A549 (cell line): ENCODE measurements around the gene NALCN.

ENCODE experiments used
- BHLHE40 ChIP-seq: IDR thresholded peaks from 2 replicates; pipeline ENCODE4 v1.6.1; 2012; ENCODE audit warnings: low read depth, low read length, inconsistent platforms
- MAZ ChIP-seq: fragments of 150-350 bp; IDR thresholded peaks from 2 replicates; pipeline ENCODE4 v1.6.1; 2014; ENCODE audit warnings: antibody characterized with exemption, low read depth, low read length, borderline replicate concordance
- NR3C1 ChIP-seq: fragments of >200 bp; sonication (Bioruptor Twin); formaldehyde crosslinking; IDR thresholded peaks from 3 replicates; pipeline ENCODE4 v1.6.1; 2017
- POLR2A ChIP-seq: IDR thresholded peaks from 2 replicates; pipeline ENCODE4 v1.6.1; 2012; ENCODE audit warnings: mild to moderate bottlenecking, low read length
- POLR2AphosphoS2 ChIP-seq: conservative IDR thresholded peaks from 2 replicates; pipeline ENCODE4 v1.6.1; 2012; ENCODE audit warnings: low read length, improper control_type of control experiment, inconsistent platforms
- RARB ChIP-seq: fragments of 250-450 bp; sonication (Bioruptor Pico); IDR thresholded peaks from 2 replicates; pipeline ENCODE4 v1.8.0; 2021; ENCODE audit warnings: mild to moderate bottlenecking, moderate library complexity
- REST ChIP-seq: fragments of 200-600 bp; sonication (generic); IDR thresholded peaks from 2 replicates; pipeline ENCODE4 v1.6.1; 2016; ENCODE audit warnings: antibody characterized with exemption, mild to moderate bottlenecking, moderate library complexity
- RNF2 ChIP-seq: fragments of 200-600 bp; sonication (generic); IDR thresholded peaks from 2 replicates; pipeline ENCODE4 v1.6.1; 2016; ENCODE audit warnings: low read depth, mild to moderate bottlenecking, antibody characterized with exemption, moderate library complexity, borderline replicate concordance
- TP53 ChIP-seq: fragments of 250-450 bp; sonication (Bioruptor Pico); IDR thresholded peaks from 2 replicates; pipeline ENCODE4 v1.5.0; 2021; ENCODE audit warnings: mild to moderate bottlenecking, moderate library complexity
- TF ChIP-seq, protein P1 (sequence below): fragments of >200 bp; sonication (Bioruptor Twin); formaldehyde crosslinking; IDR thresholded peaks from 3 replicates; pipeline ENCODE4 v1.5.1; 2016
- TF ChIP-seq, protein P2 (sequence below): fragments of >200 bp; sonication (Bioruptor Twin); formaldehyde crosslinking; IDR thresholded peaks from 3 replicates; pipeline ENCODE4 v1.6.1; 2016

- TF ChIP-seq, protein P1, sequence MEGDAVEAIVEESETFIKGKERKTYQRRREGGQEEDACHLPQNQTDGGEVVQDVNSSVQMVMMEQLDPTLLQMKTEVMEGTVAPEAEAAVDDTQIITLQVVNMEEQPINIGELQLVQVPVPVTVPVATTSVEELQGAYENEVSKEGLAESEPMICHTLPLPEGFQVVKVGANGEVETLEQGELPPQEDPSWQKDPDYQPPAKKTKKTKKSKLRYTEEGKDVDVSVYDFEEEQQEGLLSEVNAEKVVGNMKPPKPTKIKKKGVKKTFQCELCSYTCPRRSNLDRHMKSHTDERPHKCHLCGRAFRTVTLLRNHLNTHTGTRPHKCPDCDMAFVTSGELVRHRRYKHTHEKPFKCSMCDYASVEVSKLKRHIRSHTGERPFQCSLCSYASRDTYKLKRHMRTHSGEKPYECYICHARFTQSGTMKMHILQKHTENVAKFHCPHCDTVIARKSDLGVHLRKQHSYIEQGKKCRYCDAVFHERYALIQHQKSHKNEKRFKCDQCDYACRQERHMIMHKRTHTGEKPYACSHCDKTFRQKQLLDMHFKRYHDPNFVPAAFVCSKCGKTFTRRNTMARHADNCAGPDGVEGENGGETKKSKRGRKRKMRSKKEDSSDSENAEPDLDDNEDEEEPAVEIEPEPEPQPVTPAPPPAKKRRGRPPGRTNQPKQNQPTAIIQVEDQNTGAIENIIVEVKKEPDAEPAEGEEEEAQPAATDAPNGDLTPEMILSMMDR, result no peak
- TF ChIP-seq POLR2A, result no peak
- TF ChIP-seq NR3C1, result no peak
- TF ChIP-seq POLR2AphosphoS2, result no peak
- TF ChIP-seq REST, result no peak
- no peak for TF ChIP-seq TP53 (CRISPR knock-in tag)
- TF ChIP-seq MAZ, result no peak
- TF ChIP-seq RARB, result no peak
- TF ChIP-seq BHLHE40, result no peak
- TF ChIP-seq RNF2, result no peak
- TF ChIP-seq, protein P2, sequence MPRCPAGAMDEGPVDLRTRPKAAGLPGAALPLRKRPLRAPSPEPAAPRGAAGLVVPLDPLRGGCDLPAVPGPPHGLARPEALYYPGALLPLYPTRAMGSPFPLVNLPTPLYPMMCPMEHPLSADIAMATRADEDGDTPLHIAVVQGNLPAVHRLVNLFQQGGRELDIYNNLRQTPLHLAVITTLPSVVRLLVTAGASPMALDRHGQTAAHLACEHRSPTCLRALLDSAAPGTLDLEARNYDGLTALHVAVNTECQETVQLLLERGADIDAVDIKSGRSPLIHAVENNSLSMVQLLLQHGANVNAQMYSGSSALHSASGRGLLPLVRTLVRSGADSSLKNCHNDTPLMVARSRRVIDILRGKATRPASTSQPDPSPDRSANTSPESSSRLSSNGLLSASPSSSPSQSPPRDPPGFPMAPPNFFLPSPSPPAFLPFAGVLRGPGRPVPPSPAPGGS, result no peak
Measured at GRCh38 chr13:101209206-101209893, 207.0 kb downstream of the NALCN start.
